ENCODE measurements around the gene SRC.
"Not testable (repeated sequence)": the region's sequence is repeated elsewhere in the genome, so short reads cannot be mapped to it uniquely, and the experiment has no call there.

Gene SRC

GRCh38 chr20:37336369-37337207 is 9.4 kb upstream of the SRC start:
- no peak for DNase-seq (ENCODE audit: low read depth, low spot score)

- DNase-seq (ENCODE audit: low read depth, low spot score) = no peak
Observed at GRCh38 chr20:37337208-37337991, 8.5 kb upstream of the SRC start.

GRCh38 chr20:37338380-37338779 is 7.6 kb upstream of the SRC start:
- DNase-seq (ENCODE audit: low read depth, low spot score) = not testable (repeated sequence)

GRCh38 chr20:37339208-37339607 is 6.7 kb upstream of the SRC start:
- DNase-seq (ENCODE audit: low read depth, low spot score) = no peak

GRCh38 chr20:37339764-37340109 is 6.2 kb upstream of the SRC start:
- not testable (repeated sequence) for DNase-seq (ENCODE audit: low read depth, low spot score)

GRCh38 chr20:37340998-37341397 is 4.9 kb upstream of the SRC start:
- DNase-seq (ENCODE audit: low read depth, low spot score) = no peak

GRCh38 chr20:37341632-37342031 is 4.3 kb upstream of the SRC start:
- DNase-seq (ENCODE audit: low read depth, low spot score) = no peak

- no peak for DNase-seq (ENCODE audit: low read depth, low spot score)
Observed at GRCh38 chr20:37342231-37343177, 3.4 kb upstream of the SRC start.

- no peak for DNase-seq (ENCODE audit: low read depth, low spot score)
Observed at GRCh38 chr20:37343212-37343993, 2.5 kb upstream of the SRC start.

- no peak for DNase-seq (ENCODE audit: low read depth, low spot score)
Observed at GRCh38 chr20:37343994-37344355, 2.0 kb upstream of the SRC start.

- DNase-seq (ENCODE audit: low read depth, low spot score) = no peak
Observed at GRCh38 chr20:37344506-37345338, 1.2 kb upstream of the SRC start.

GRCh38 chr20:37346236-37346534 is 245 bp downstream of the SRC start:
- DNase-seq (ENCODE audit: low read depth, low spot score) = no peak

GRCh38 chr20:37346535-37347346 is 801 bp downstream of the SRC start:
- DNase-seq (ENCODE audit: low read depth, low spot score) = no peak

- no peak for DNase-seq (ENCODE audit: low read depth, low spot score)
Observed at GRCh38 chr20:37347347-37347823, 1.4 kb downstream of the SRC start.

GRCh38 chr20:37347891-37348791 is 2.2 kb downstream of the SRC start:
- DNase-seq (ENCODE audit: low read depth, low spot score) = no peak

- no peak for DNase-seq (ENCODE audit: low read depth, low spot score)
Observed at GRCh38 chr20:37348792-37349516, 3.0 kb downstream of the SRC start.
